Activated CD8-positive, alpha-beta T cell treated with anti-CD3 and anti-CD28 coated beads for 36 hours (primary cell): ENCODE data around the gene SMAD4. TPM values are rescaled to one million over a fixed set of nuclear protein-coding genes. Genes with fewer than 3 reads are reported as not detected.

Experiments used
- ATAC-seq: fragments of 200-7000 bp; cut with Tn5 transposase; one replicate; pipeline ENCODE4 v1.10.0; 2021; ENCODE audit warnings: mild to moderate bottlenecking, moderate library complexity
- CTCF ChIA-PET: fragments of 350-600 bp; sonication (Branson Sonifier 250); formaldehyde crosslinking; loops from one replicate; lab custom pipeline; 2021; ENCODE audit warnings: antibody characterized with exemption; lab: Charles Lee
- POLR2A ChIA-PET: fragments of 350-600 bp; sonication (Branson Sonifier 250); formaldehyde crosslinking; loops from one replicate; lab custom pipeline; 2021; ENCODE audit warnings: antibody characterized with exemption; lab: Charles Lee
- DNase-seq: peaks from one replicate; pipeline ENCODE4 v3.0.0-alpha.2; 2020
- H3K27ac Mint-ChIP-seq: one replicate; pipeline ENCODE4 v1.8.0; 2021; ENCODE audit warnings: mild to moderate bottlenecking, mixed read lengths
- H3K27me3 Mint-ChIP-seq: one replicate; pipeline ENCODE4 v1.8.0; 2021; ENCODE audit warnings: mixed read lengths
- H3K36me3 Mint-ChIP-seq: one replicate; pipeline ENCODE4 v1.8.0; 2021; ENCODE audit warnings: low read depth, mixed read lengths
- H3K4me1 Mint-ChIP-seq: one replicate; pipeline ENCODE4 v1.8.0; 2021; ENCODE audit warnings: low read depth, mixed read lengths
- H3K4me3 Mint-ChIP-seq: one replicate; pipeline ENCODE4 v1.8.0; 2021; ENCODE audit warnings: mild to moderate bottlenecking, moderate library complexity, mixed read lengths
- H3K9me3 Mint-ChIP-seq: one replicate; pipeline ENCODE4 v1.8.0; 2021; ENCODE audit warnings: mixed read lengths
- intact Hi-C: fragments of 100-400 bp; cut with micrococcal nuclease; formaldehyde crosslinking; loops from one replicate; pipeline ENCODE4 v1.10.0; 2022
- total RNA-seq, 2 experiments: library from RNA; stranded (reverse); gene quantifications; one replicate each; pipeline ENCODE4 v1.2.3, GENCODE V29; 2021
- TF ChIP-seq, protein P1 (sequence below): fragments of 200-600 bp; IDR thresholded peaks from one replicate; pipeline ENCODE4 v1.8.0; 2022; ENCODE audit warnings: antibody characterized with exemption, mild to moderate bottlenecking

SMAD4 gene
- total RNA-seq, 2 experiments from 2014 or later: 68.1 to 71.2 TPM

DNA sequence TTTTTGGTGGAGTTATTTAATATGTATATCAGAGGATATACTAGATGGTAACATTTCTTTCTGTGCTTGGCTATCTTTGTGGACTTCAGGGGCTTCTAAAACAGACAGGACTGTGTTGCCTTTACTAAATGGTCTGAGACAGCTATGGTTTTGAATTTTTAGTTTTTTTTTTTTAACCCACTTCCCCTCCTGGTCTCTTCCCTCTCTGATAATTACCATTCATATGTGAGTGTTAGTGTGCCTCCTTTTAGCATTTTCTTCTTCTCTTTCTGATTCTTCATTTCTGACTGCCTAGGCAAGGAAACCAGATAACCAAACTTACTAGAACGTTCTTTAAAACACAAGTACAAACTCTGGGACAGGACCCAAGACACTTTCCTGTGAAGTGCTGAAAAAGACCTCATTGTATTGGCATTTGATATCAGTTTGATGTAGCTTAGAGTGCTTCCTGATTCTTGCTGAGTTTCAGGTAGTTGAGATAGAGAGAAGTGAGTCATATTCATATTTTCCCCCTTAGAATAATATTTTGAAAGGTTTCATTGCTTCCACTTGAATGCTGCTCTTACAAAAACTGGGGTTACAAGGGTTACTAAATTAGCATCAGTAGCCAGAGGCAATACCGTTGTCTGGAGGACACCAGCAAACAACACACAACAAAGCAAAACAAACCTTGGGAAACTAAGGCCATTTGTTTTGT, 52.7 kb downstream of the SMAD4 start:
- CTCF ChIA-PET: no interaction called here
- TF ChIP-seq, protein P1, sequence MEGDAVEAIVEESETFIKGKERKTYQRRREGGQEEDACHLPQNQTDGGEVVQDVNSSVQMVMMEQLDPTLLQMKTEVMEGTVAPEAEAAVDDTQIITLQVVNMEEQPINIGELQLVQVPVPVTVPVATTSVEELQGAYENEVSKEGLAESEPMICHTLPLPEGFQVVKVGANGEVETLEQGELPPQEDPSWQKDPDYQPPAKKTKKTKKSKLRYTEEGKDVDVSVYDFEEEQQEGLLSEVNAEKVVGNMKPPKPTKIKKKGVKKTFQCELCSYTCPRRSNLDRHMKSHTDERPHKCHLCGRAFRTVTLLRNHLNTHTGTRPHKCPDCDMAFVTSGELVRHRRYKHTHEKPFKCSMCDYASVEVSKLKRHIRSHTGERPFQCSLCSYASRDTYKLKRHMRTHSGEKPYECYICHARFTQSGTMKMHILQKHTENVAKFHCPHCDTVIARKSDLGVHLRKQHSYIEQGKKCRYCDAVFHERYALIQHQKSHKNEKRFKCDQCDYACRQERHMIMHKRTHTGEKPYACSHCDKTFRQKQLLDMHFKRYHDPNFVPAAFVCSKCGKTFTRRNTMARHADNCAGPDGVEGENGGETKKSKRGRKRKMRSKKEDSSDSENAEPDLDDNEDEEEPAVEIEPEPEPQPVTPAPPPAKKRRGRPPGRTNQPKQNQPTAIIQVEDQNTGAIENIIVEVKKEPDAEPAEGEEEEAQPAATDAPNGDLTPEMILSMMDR: no peak
- peak overlapping the region; percentile 95 for H3K27ac Mint-ChIP-seq

DNA sequence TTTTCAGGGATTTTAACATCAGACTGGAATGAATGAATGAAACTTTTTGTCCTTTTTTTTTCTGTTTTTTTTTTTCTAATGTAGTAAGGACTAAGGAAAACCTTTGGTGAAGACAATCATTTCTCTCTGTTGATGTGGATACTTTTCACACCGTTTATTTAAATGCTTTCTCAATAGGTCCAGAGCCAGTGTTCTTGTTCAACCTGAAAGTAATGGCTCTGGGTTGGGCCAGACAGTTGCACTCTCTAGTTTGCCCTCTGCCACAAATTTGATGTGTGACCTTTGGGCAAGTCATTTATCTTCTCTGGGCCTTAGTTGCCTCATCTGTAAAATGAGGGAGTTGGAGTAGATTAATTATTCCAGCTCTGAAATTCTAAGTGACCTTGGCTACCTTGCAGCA, 53.4 kb downstream of the SMAD4 start:
- intact Hi-C loops: loop anchor here (5.0 to 10.0 kb wide), 2 partner anchors 46 to 269 kb away; no protein-coding TSS in a partner anchor
- CTCF ChIA-PET: no interaction called here
- Mint-ChIP-seq H3K27ac (peak overlapping the region; percentile 95), H3K36me3 (peaks cover 69% of the 10 kb centered on the region), H3K4me3 (no peak overlapping the region), H3K9me3 (peaks cover 21% of the 10 kb centered on the region), H3K27me3 (no peaks in the 10 kb centered on the region), H3K4me1 (peaks cover 23% of the 10 kb centered on the region)
- DNase-seq (no peak), ATAC-seq (peak; percentile 19)
- TF ChIP-seq, protein P1: no peak
- POLR2A ChIA-PET: no interaction called here

More for the DNA sequence above, 52.7 kb downstream of the SMAD4 start:
- POLR2A ChIA-PET: no interaction called here
- Mint-ChIP-seq H3K36me3 (peaks cover 66% of the 10 kb centered on the region), H3K27me3 (no peaks in the 10 kb centered on the region), H3K4me1 (peaks cover 23% of the 10 kb centered on the region), H3K9me3 (peaks cover 15% of the 10 kb centered on the region), H3K4me3 (peak overlapping the region; percentile 15)
- intact Hi-C loops: loop anchor here (5.0 to 10.0 kb wide), 2 partner anchors 45 to 268 kb away; no protein-coding TSS in a partner anchor
- DNase-seq: no peak
- peak; percentile 88 for ATAC-seq

DNA sequence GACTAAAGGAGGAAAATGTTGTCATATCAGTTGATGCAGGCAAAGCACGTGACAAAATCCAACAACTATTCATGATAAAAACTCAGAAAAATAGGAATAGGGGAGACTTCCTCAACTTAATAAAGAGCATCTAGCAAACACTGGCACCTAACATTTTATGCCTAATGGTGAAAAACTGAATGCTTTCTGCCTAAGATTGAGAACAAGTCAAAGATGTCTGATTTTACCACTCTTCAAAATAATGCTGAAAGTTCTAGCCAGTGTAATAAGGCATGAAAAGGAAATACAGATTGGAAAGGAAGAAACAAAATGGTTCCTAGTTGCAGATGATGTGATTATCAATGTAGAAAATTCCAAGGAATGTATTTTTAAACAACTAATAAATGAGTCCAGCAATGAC, 58.4 kb downstream of the SMAD4 start:
- intact Hi-C loops: loop anchor here (10.0 kb wide), 1 partner anchor 274 kb away; no protein-coding TSS in a partner anchor

DNA sequence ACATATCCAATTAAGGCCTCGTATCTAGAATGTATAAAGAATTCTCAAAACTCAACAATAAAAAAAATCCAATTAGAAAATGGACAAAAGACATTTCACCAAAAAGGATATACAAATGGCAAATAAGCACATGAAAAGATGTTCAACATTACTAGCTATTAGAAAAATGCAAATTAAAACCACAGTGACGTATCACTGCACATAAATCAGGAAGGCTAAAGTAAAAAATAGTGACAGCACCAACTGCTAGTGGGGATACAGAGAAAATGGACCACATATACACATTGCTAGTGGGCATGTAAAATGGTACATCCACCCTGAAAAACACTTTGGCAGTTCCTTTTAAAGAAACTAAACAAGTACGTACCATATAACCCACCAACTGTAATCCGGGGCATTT, 59.7 kb downstream of the SMAD4 start:
- intact Hi-C loops: loop anchor here (10.0 kb wide), 1 partner anchor 275 kb away; no protein-coding TSS in a partner anchor
- ChIA-PET POLR2A (interaction anchor here (0.6 kb wide), 1 partner anchor 1225 kb away, joined by 3 read pairs; no protein-coding TSS in a partner anchor), CTCF (interaction anchor here (0.6 to 1.4 kb wide), 5 partner anchors 11 to 273 kb away, joined by 3 to 4 read pairs (median 3); no protein-coding TSS in a partner anchor)
- H3K27me3 Mint-ChIP-seq: no peaks in the 10 kb centered on the region
- H3K36me3 Mint-ChIP-seq: peaks cover 28% of the 10 kb centered on the region
- no peak for ATAC-seq
- no peak overlapping the region for H3K4me3 Mint-ChIP-seq
- H3K27ac Mint-ChIP-seq: no peak overlapping the region
- no peak for DNase-seq
- TF ChIP-seq, protein P1: no peak
- no peaks in the 10 kb centered on the region for H3K4me1 Mint-ChIP-seq
- peaks cover 31% of the 10 kb centered on the region for H3K9me3 Mint-ChIP-seq

More for the DNA sequence above, 58.4 kb downstream of the SMAD4 start:
- TF ChIP-seq, protein P1: no peak
- H3K4me1 Mint-ChIP-seq: peaks cover 5% of the 10 kb centered on the region
- H3K27me3 Mint-ChIP-seq: no peaks in the 10 kb centered on the region
- ATAC-seq (no peak), DNase-seq (no peak)
- POLR2A ChIA-PET: no interaction called here
- H3K4me3 Mint-ChIP-seq: no peak overlapping the region
- peaks cover 39% of the 10 kb centered on the region for H3K36me3 Mint-ChIP-seq
- H3K27ac Mint-ChIP-seq: no peak overlapping the region
- peaks cover 31% of the 10 kb centered on the region for H3K9me3 Mint-ChIP-seq
- CTCF ChIA-PET: interaction anchor here (1.0 to 1.4 kb wide), 3 partner anchors 10 to 22 kb away, joined by 3 to 4 read pairs (median 3); no protein-coding TSS in a partner anchor

DNA sequence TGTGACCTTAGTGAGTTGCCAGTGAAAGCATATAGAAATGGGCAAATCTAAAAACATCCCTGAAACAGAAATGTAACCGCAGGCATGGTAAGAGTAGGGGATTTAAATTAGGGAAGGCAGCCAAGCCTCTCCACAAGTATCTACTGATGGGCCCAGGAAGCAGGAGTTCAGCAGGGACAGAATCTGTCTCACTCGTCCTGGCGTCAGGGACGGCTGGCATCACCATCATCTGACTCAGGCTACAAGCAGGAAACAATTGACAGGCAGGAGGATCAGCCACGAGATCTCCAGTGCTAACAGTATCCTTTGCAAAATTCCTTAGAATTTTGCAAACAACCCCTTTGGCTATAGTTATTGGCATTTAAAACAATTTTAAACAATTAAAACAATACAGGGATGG, 61.3 kb downstream of the SMAD4 start:
- TF ChIP-seq, protein P1: no peak
- H3K9me3 Mint-ChIP-seq: peaks cover 28% of the 10 kb centered on the region
- peaks cover 13% of the 10 kb centered on the region for H3K36me3 Mint-ChIP-seq
- CTCF ChIA-PET: no interaction called here
- H3K4me3 Mint-ChIP-seq: no peak overlapping the region
- no peak overlapping the region for H3K27ac Mint-ChIP-seq
- no peaks in the 10 kb centered on the region for H3K4me1 Mint-ChIP-seq
- no peak for ATAC-seq
- intact Hi-C loops: no loop called here
- POLR2A ChIA-PET: no interaction called here
- no peaks in the 10 kb centered on the region for H3K27me3 Mint-ChIP-seq
- no peak for DNase-seq
